Caco-2 (cell line): ENCODE results near the gene DBH. TPM values are rescaled to one million over a fixed set of nuclear protein-coding genes. Genes with fewer than 3 reads are reported as not detected.

ENCODE experiments used
- BruUV-seq: library from RNA; stranded (reverse); fragments of 400-500 nt; replicated peaks from 2 replicates; lab custom pipeline; 2021; lab: Mats Ljungman, UMichigan
- CTCF ChIA-PET: fragments of 300-600 bp; sonication (Branson Sonifier 250); formaldehyde crosslinking; loops from one replicate; lab custom pipeline; 2022; ENCODE audit warnings: antibody characterized with exemption; lab: Charles Lee
- POLR2A ChIA-PET: fragments of 300-600 bp; sonication (Branson Sonifier 250); formaldehyde crosslinking; loops from one replicate; lab custom pipeline; 2022; ENCODE audit warnings: antibody characterized with exemption; lab: Charles Lee
- DNase-seq, 2 experiments: peaks; one replicate each; pipeline versions ENCODE4 v3.0.0 to v3.0.0-alpha.2; 2020 to 2022
- H3K27me3 ChIP-seq: replicated peaks from 2 replicates; pipeline ENCODE4 v1.6.0; 2011; ENCODE audit warnings: low read length; ENCODE audit not compliant: control insufficient read depth, insufficient read depth
- H3K36me3 ChIP-seq: 2 replicates; pipeline ENCODE4 v1.5.1; 2011; ENCODE audit warnings: low read length; ENCODE audit not compliant: control insufficient read depth, insufficient read depth
- H3K4me1 ChIP-seq: fragments of 250-450 bp; sonication (Bioruptor Pico); 2 replicates; pipeline ENCODE4 v1.5.1; 2020; ENCODE audit warnings: mild to moderate bottlenecking
- H3K4me3 ChIP-seq: 2 replicates; pipeline ENCODE4 v1.5.1; 2011; ENCODE audit warnings: low read depth, mild to moderate bottlenecking, control low read depth, low read length
- H3K9me3 ChIP-seq: fragments of 250-450 bp; sonication (Bioruptor Pico); 2 replicates; pipeline ENCODE4 v1.5.1; 2020; ENCODE audit warnings: mild to moderate bottlenecking, moderate library complexity
- H3K27ac Mint-ChIP-seq: one replicate; pipeline ENCODE4 v1.8.0; 2022; ENCODE audit warnings: mixed read lengths; ENCODE audit not compliant: unreplicated experiment
- H3K27me3 Mint-ChIP-seq: one replicate; pipeline ENCODE4 v1.8.0; 2022; ENCODE audit warnings: mixed read lengths; ENCODE audit not compliant: insufficient read depth, unreplicated experiment
- H3K36me3 Mint-ChIP-seq: one replicate; pipeline ENCODE4 v1.8.0; 2022; ENCODE audit warnings: mild to moderate bottlenecking, mixed read lengths; ENCODE audit not compliant: insufficient read depth, unreplicated experiment
- H3K4me1 Mint-ChIP-seq: one replicate; pipeline ENCODE4 v1.8.0; 2022; ENCODE audit warnings: low read depth, mixed read lengths; ENCODE audit not compliant: unreplicated experiment
- H3K4me3 Mint-ChIP-seq: one replicate; pipeline ENCODE4 v1.8.0; 2022; ENCODE audit warnings: mild to moderate bottlenecking, moderate library complexity, mixed read lengths; ENCODE audit not compliant: unreplicated experiment
- H3K9me3 Mint-ChIP-seq: one replicate; pipeline ENCODE4 v1.8.0; 2022; ENCODE audit warnings: mixed read lengths; ENCODE audit not compliant: unreplicated experiment
- intact Hi-C: fragments of 100-400 bp; cut with micrococcal nuclease; formaldehyde crosslinking; loops from one replicate; pipeline ENCODE4 v1.10.0; 2022; ENCODE audit not compliant: unreplicated experiment
- total RNA-seq: library from RNA; stranded (reverse); gene quantifications from 2 replicates; pipeline ENCODE4 v1.2.3, GENCODE V29; 2022
- TF ChIP-seq, protein P1 (sequence below), 2 experiments: fragments of 200-600 bp in 1 of 2; IDR thresholded peaks; 1 replicate in 1 of 2; 2 replicates in 1 of 2; pipeline versions ENCODE4 v1.5.1 to v1.8.0; 2011 to 2022; ENCODE audit warnings: antibody characterized with exemption in 1 of 2, control low read depth in 1 of 2, inconsistent platforms in 1 of 2, low read depth in 1 of 2, low read length in 1 of 2, mild to moderate bottlenecking in 1 of 2, moderate library complexity in 1 of 2; ENCODE audit not compliant: insufficient read depth in 1 of 2, severe bottlenecking in 1 of 2, unreplicated experiment in 1 of 2

The DBH gene
- total RNA-seq, 1 experiment from 2014 or later, result not detected

DNA sequence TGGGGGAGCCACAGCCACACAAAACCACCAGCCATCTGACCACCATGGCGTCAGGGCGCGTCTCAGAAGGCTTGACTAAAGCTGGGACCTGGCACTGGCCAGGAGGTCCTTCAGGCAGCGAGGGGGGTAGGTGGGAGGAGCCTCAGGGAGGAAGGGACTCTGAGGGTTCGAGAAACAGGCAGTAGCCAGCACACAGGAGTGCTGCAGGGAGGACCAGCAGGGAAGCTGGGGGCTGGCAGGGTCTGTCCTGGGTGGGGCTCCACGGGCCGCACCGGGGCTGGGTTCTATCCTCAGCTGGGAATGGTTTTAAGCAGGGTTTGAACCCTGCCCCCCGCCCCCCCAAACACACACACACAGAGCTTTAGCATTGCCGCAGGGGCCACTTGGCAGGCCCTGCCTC, 34.4 kb upstream of the DBH start:
- POLR2A ChIA-PET, result no interaction called here
- H3K27ac Mint-ChIP-seq, result no peak overlapping the region
- H3K9me3 Mint-ChIP-seq, result peaks cover 12% of the 10 kb centered on the region
- no peaks in the 10 kb centered on the region for H3K36me3 Mint-ChIP-seq
- CTCF ChIA-PET, result no interaction called here
- H3K27me3 ChIP-seq, result no peaks in the 10 kb centered on the region
- no peaks in the 10 kb centered on the region for H3K4me1 Mint-ChIP-seq
- peaks cover 14% of the 10 kb centered on the region for H3K9me3 ChIP-seq
- TF ChIP-seq, protein P1, sequence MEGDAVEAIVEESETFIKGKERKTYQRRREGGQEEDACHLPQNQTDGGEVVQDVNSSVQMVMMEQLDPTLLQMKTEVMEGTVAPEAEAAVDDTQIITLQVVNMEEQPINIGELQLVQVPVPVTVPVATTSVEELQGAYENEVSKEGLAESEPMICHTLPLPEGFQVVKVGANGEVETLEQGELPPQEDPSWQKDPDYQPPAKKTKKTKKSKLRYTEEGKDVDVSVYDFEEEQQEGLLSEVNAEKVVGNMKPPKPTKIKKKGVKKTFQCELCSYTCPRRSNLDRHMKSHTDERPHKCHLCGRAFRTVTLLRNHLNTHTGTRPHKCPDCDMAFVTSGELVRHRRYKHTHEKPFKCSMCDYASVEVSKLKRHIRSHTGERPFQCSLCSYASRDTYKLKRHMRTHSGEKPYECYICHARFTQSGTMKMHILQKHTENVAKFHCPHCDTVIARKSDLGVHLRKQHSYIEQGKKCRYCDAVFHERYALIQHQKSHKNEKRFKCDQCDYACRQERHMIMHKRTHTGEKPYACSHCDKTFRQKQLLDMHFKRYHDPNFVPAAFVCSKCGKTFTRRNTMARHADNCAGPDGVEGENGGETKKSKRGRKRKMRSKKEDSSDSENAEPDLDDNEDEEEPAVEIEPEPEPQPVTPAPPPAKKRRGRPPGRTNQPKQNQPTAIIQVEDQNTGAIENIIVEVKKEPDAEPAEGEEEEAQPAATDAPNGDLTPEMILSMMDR (IDR thresholded peaks at IDR 0.05; ENCODE audit: insufficient read depth in 1 of 2, low read depth in 1 of 2, low read length in 1 of 2, severe bottlenecking in 1 of 2, unreplicated experiment in 1 of 2), result no peak
- intact Hi-C loops, result no loop called here
- BruUV-seq, result no TSS peak
- no peak for DNase-seq
- peaks cover 7% of the 10 kb centered on the region for H3K27me3 Mint-ChIP-seq
- H3K36me3 ChIP-seq, result no peaks in the 10 kb centered on the region
- no peak overlapping the region for H3K4me3 Mint-ChIP-seq
- no peak overlapping the region for H3K4me3 ChIP-seq
- no peaks in the 10 kb centered on the region for H3K4me1 ChIP-seq

DNA sequence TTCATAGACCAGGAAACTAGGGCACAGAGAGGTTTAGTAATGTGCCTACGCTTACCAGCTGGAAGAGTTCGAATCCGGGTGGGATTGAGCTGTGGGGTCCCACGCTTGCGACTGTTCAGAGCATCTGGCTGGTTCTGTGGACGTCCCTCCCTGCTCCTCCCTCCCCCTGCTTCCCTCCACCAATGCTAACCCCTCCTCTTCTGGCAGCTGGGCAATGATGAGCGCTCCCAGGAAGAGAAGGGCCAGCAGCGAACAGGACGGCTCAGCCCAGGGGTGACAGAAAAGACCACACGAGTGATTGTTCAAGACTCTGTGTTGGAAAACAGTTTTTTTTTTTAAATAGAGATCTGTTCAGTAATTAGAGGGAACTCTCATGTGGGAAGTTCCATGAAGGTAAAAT, 33.9 kb upstream of the DBH start:
- no peaks in the 10 kb centered on the region; the same call in none of the 2 replicates for H3K27me3 ChIP-seq
- Mint-ChIP-seq H3K4me1 (no peaks in the 10 kb centered on the region), H3K9me3 (peaks cover 6% of the 10 kb centered on the region), H3K36me3 (no peaks in the 10 kb centered on the region), H3K27me3 (peaks cover 7% of the 10 kb centered on the region), H3K4me3 (no peak overlapping the region), H3K27ac (no peak overlapping the region)
- DNase-seq, result no peak
- no TSS peak for BruUV-seq
- no peaks in the 10 kb centered on the region for H3K36me3 ChIP-seq
- intact Hi-C loops, result no loop called here
- TF ChIP-seq, protein P1 (IDR thresholded peaks at IDR 0.05; ENCODE audit: insufficient read depth in 1 of 2, low read depth in 1 of 2, low read length in 1 of 2, severe bottlenecking in 1 of 2, unreplicated experiment in 1 of 2), result no peak
- H3K4me3 ChIP-seq, result no peak overlapping the region
- H3K9me3 ChIP-seq, result peaks cover 9% of the 10 kb centered on the region
- POLR2A ChIA-PET, result no interaction called here
- CTCF ChIA-PET, result interaction anchor here (1.3 kb wide), 1 partner anchor 125 kb away, joined by 5 read pairs; no protein-coding TSS in a partner anchor
- no peaks in the 10 kb centered on the region for H3K4me1 ChIP-seq

DNA sequence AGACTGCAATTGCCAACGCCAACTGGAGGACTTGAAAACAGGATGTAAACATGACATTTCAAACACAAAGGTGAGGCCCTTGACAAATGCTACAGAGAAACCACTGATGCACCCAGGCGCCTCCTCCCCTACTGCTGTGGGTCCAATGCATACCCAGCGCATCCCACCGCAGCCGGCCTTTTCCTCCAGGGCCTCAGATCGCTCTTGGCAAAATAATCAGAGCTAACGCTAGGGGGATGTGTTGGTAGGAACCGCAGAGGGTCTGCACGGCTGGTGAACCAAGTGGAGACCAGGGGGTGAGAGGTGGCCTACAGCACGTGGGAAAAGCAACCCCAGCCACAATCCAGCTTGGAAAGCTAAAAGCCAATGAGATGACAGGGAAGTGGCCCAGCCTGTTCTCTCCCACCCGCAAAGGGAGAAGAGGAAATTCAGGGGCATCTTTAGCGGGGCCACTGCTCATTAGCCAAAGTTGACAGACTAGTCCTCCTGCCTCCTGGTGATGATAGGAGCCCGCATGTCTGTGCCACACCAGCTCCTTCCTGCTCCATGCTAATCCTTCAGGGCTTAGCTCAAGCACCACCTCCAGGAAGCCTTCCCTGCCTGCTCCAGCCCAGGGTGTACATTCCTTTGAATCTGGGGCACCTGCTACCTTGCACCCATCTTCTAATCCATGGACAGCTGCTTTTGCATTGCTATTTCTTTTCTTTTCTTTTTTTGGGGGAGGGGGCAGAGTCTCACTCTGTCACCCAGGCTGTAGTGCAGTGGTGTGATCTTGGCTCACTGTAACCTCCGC, 32.8 kb upstream of the DBH start:
- TF ChIP-seq, protein P1 (IDR thresholded peaks at IDR 0.05; ENCODE audit: insufficient read depth in 1 of 2, low read depth in 1 of 2, low read length in 1 of 2, severe bottlenecking in 1 of 2, unreplicated experiment in 1 of 2), result no peak
- no peak overlapping the region for H3K4me3 Mint-ChIP-seq
- POLR2A ChIA-PET, result no interaction called here
- no peak overlapping the region for H3K4me3 ChIP-seq
- peaks cover 7% of the 10 kb centered on the region for H3K27me3 Mint-ChIP-seq
- intact Hi-C loops, result no loop called here
- H3K9me3 Mint-ChIP-seq, result no peaks in the 10 kb centered on the region
- no peaks in the 10 kb centered on the region for H3K4me1 ChIP-seq
- no peaks in the 10 kb centered on the region; the same call in none of the 2 replicates for H3K27me3 ChIP-seq
- H3K9me3 ChIP-seq, result no peaks in the 10 kb centered on the region
- H3K27ac Mint-ChIP-seq, result no peak overlapping the region
- no peaks in the 10 kb centered on the region for H3K36me3 Mint-ChIP-seq
- CTCF ChIA-PET, result interaction anchor here (1.3 kb wide), 1 partner anchor 124 kb away, joined by 5 read pairs; no protein-coding TSS in a partner anchor
- no peaks in the 10 kb centered on the region for H3K36me3 ChIP-seq
- no TSS peak for BruUV-seq
- no peak for DNase-seq
- no peaks in the 10 kb centered on the region for H3K4me1 Mint-ChIP-seq
